Stimulated activated CD8-positive, alpha-beta memory T cell treated with anti-CD3 and anti-CD28 coated beads, Interleukin-12 subunit alpha, Interleukin-12 subunit beta, amount 100 ng/mL, for 1 hour (primary cell): Measurements from ENCODE around the gene CACNA1E.

Experiments used
- DNase-seq: peaks from one replicate; pipeline ENCODE4 v3.0.0-alpha.2; 2020; ENCODE audit warnings: low read depth

Gene CACNA1E

DNA sequence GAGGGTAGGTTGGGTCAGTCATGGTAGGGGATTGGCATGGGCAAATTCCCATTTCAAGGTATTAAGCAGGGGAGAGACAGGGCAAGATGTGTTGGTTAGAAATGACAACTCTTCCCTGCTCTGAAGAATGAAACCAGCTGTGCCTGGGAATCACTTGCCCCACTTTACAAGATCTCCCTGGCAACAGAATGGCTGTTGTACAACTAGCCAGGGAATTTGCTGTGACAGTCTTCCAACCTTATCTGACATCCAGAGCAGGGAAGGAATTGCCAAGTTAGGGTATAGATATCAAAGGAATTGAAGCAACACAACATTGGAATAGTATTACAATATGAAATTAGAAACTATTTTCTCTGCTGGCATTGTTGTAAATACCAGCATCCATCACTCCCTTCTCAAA, 154.7 kb downstream of the CACNA1E start:
- DNase-seq = no peak

DNA sequence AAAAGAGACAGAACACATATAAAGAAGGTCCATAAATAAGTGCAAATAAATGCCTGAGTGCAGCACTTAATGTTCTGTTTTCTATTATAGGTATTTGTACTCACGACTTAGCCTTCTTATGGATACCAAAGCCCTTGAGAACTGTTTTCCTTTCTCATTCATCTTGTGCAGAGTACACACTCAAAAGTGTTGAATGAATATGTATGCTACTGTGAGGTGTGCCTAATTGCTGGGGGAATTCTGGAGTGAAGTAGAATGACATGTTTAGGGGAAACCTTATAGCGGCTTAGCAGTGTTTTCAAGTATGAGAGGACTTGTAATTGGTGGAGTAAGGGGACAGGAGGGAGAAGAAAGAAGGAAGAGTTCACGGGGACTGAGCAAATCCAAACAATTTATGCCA, 157.6 kb downstream of the CACNA1E start:
- no peak for DNase-seq

DNA sequence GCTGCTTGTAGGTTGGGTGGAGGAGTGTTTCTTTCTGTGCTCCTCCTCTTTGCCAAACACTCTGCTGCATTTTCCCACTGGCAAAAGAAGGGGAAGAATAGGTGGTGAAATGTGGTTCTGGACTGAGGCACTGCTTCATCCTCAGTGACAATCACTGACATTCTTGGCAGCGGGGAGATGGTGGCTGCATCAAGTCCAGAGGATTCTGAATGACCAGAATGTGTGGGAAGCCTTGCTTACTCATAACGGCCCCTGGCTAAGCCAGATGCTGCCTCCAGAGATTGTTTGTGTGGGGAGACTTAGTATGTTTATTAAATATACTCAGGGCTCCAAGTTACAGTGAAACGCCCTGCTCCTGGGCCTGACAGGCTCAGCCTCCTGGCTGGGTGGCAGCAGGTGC, 160.3 kb downstream of the CACNA1E start:
- no peak for DNase-seq

DNA sequence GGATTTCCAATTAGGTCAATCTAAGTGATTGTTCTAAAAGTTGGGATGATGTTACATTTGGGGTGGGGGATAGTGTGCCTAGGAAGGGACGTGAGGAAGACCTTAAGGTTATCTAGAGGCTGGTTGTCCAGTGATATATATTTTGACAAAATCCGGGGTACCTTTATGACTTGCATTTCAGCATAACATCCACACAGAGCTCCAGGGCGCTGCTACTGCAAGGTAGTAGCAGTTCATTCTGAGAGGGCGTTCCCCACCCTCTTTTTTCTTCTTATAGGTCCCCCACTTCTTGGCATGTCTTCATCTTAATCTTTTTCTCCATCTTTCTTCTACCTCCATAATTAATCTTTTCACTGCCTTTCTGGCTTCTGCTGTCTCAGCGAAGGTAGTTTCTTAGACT, 161.9 kb downstream of the CACNA1E start:
- DNase-seq = no peak

DNA sequence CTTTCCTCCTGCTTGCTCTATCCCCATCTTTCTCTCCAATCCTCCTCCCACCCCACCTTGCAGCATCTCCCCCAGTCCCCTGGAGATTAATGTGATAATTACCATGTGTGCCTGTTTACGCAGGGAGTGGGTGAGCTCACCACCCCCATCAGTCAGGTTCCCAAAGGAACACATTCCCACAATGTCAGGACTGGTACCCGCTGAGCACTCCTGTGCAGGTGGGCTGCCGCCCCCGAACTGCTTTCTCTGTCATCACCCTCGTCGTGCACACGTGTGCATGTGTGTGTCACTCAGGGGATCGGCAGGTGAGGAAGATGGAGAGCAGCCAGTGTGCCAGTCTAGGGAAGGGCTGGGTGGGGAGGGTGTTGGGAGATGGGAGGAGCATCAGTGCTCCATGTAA, 163.4 kb downstream of the CACNA1E start:
- no peak for DNase-seq

DNA sequence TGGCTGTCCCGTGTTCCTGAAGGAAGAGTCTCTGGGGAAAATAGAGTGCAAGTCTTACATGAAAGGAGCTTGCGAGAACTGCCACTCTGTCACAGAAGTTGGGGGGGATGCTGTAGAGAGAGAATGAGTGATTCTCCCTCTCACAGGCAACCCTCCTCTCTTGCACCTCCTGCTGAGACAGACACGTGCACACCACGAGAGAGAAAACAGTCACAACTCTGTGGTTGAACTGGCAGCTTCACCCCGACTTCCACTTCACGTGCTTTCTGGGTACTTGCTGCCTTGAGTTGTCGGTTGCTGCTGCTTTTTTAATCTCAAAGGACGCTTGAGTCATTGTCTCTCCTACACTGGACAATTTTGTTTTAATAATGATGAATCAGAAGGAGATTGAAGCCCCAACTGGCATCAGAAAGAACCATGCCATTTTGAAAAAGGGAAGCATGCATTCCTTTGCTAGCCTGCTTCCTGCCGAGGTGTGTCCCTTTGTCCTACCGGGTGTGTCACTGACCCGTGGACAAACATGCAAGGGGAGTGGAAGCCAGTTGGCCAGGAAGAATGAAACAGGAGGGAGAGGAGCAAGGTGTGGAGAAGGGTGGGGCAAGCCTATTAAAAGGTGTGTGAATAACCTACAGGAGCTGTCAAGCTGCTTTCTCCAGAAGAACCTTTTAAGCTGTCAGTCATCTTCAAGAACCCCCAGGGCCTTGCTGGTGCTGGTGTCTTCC, 164.2 kb downstream of the CACNA1E start:
- no peak for DNase-seq

DNA sequence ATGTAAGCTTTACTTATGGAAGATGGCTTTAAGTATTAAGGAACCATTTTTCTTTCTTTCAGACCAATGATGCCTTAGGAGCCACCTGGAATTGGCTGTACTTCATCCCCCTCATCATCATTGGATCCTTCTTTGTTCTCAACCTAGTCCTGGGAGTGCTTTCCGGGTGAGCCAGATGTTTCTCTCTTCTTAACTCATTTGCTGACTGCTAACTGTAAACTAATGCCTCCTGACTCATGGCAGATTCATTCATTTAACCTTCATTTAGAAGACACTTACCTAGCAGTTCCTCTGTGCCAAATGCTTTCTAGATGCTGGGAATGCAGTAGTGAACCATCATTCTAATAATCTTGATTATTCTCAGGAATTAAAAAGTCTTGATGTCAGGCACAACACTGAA, 168.0 kb downstream of the CACNA1E start:
- DNase-seq = no peak

DNA sequence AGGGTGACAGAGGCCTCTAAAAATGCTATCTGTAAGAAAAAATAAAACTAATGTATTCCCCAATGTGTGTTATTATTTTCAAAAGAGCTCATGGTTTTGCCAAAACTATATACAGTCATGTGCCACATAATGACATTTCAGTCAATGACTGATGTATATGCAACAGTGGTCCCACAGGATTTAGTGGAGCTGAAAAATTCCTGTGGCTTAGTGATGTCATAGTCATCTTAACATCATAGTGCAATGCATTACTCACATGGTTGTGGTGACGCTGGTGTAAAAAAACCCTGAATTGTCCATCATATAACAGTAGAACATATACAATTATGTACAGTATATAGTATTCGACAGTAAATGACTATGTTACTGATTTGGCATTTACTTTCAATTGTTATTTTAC, 172.4 kb downstream of the CACNA1E start:
- DNase-seq = no peak

DNA sequence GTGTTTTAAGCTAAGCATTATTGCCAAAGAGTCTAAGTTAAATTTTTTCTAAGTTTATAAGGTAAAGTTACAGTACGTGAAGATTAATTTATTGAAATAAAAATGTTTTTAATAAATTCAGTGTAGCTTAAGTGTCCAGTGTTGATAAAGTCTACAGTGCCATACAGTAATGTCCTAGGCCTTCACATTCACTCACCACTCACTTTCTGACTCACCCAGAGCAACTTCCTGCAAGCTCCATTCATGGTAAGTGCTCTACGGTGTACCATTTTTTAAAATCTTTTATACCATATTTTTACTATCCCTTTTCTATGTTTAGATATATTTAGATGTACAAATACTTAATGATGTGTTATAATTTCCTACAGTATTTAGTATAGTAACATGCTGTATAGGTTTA, 173.2 kb downstream of the CACNA1E start:
- no peak for DNase-seq

DNA sequence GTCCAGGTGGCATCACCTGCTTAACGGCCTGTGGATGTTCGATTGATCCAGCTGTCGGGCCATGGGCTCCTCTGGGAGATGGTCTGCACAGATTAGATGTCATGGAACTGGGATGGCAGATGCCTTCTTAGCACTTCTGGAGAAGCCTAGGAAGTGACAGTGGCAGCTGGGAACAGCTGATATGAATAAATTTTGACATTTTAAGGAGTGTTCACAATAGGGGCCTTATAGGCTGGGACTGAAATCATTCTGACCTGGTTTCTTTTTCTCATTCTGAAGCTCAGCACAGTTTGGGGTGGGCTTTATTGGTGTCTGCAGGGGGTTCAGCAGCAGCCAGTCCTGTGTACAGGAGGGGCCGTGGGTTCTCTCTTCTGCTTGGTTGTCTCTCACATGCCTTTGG, 175.3 kb downstream of the CACNA1E start:
- DNase-seq = no peak

DNA sequence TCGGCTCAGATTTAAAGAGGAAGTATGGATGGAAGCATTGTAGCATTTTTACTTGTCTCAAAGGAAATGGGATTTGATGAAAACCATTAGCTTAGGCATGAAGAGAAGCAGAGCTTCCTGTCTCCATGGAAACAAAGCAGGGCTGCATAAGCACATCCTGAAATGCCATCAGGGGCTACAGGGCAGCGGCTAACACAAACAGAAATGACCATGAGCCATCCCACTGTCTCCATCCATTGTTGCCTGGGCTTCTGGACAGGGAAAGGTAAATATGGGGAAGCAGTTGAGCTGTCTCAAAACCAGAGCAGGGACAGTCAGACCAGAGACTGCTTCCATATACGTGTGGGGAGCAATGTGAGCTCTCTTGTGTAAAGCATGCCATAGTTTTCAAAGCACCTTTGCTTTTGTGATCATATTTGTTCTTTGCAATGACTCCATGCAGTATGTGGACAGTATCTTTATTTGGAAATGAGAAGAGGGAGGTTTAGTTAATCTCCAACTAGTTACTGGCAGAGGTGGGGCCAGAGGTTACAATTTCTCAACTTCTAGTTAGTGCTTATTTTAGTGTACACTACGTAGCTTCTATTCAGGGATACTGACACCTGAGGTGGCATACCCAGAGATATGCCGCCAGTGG, 176.1 kb downstream of the CACNA1E start:
- no peak for DNase-seq

DNA sequence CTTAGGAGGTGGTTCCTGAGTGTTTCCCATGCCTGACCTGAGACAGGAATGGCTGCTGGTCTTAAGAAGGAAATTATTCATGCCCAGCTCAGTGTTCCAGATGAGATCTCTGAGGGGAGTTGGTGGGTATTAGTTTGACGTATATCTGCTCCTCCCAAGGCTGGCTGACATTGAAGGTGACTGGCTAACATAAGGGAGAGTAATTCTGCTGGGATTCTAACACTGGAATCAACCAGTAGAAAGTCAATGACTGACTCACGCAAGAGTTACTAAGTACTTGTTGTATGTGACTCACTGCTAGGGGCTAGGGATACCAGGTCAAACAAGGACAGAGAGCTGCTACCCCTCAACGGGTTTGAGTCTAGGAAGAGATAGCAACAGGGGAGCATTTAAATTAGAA, 177.3 kb downstream of the CACNA1E start:
- no peak for DNase-seq

DNA sequence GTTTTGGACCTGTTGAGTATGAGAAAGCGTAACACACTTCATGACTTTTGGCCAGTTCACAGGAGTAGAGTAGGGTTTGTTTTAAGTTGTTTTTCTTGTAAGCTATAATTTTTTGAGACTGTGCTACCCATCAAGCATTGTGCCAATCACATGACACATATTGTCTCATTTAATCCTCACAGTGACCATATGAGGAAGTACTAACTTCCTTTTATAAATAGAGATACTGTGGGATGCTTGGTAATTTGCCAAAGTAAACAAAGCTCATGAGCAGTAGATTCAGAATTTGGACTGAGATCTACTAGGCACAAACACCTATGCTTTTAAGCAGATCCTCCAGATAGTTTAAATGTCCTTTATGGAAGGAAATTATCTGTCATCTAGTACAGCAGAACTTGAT, 178.3 kb downstream of the CACNA1E start:
- DNase-seq = no peak

DNA sequence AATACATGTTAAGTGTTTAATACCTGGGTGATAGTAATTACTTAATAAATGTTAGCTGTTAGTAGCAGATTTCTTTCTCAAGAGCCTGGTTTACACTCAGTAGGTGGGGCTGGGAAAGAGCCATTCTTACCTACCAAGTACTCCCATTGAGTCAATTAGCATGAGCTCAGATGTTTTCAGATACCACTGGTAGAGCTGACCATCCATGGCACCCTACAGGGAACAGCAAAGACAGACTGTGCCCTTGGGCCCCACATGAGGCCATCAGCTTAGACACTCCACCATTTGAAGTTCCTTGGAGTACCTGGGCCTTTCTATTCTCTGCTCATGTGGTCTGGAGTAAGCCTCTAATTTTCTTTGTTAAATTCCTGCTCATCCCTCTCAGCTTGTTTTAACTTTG, 179.3 kb downstream of the CACNA1E start:
- no peak for DNase-seq

DNA sequence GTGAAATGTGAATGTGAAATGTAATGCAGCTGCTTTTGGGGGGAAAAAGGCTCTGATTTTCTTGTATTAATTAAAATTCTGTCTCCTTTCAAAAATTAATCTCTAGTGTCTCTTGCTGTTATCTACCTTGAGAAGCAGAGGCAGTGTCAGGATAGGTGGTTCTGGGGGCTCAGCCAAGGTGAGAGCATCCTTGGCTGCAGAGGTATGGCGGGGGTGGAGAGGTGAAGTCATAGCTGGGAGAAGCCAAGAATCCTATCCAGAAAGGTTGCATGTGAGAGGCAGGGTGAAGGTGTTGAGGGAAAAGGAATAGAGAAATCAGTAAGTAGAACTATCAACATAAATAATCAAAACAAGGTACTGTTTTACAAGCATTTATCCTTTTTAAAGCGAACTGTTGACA, 181.2 kb downstream of the CACNA1E start:
- DNase-seq = no peak

DNA sequence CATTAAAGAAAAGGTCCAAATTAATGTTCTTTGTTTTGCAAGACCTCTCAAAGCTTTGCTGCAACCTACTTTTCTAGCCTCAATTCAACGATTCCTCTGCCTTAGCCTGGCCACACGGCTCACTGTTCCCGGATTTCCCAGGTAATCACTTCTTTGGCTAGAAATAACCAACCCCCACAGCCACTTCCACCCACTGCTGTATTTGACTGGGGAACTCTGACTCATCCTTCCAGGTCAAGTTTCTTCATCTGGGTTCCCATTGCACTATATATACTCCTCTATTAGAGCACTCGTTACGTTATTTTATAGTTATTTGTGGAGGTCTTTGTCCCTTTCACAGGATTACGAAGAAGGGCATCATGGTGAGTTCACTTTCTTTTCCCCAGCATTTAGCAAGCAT, 185.9 kb downstream of the CACNA1E start:
- DNase-seq = no peak

DNA sequence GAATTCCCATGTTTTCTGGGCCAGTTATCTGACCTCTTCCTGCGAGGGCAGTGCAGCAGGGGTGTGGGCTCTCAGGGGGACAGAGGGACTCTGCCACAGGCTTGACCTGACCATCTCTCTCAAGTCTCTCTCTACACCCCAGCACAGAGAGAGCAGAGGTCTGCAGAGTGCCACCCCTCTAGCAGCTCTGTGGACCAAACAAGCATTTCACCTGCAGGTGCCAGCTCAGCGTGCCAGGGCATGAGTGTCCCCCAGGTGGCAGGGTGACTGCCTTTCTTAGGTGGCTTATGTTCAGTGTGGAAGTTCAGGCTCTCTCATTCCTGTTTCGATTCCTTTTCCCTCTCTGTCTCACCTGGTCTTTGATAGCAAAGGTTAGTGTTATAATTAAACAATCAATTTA, 191.3 kb downstream of the CACNA1E start:
- no peak for DNase-seq

DNA sequence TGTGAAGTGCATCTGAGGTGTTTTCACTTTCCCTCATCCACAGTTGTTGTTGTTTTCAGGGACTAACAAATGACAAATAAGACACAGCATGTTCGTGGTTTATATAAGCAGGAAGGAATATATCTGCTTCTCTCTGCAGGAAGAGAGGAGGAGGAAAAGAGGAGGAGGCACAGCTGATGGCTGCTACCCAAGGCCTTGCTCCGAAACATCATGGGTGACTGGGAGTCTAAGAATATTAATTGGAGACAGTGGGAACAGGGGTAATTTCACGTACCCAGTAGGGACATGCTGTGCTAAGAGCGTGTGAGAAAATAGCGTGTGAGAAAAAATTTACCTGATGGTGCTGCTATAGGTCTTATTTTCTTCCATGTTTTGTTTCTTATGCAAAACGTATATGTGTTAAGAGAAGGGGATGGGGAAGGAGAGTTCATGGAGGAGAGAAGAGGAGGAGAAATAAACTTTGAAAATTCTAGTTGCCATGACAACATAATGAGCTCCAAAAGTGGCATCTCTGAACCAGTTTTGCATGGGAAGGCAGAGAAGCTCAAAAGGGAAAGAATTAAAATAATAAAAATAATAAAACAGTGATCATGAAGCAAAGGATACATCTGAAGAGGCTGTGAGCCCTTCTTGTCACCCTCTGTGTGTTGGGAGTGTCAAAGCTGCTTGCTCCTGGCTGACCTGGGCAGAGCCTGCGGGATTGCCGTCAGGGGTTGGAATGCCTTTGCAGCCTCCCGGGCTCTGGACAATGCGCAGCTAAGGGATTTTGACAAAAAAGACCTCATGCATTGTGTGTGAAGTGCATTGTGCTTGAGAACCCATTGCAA, 192.0 kb downstream of the CACNA1E start:
- DNase-seq = no peak

DNA sequence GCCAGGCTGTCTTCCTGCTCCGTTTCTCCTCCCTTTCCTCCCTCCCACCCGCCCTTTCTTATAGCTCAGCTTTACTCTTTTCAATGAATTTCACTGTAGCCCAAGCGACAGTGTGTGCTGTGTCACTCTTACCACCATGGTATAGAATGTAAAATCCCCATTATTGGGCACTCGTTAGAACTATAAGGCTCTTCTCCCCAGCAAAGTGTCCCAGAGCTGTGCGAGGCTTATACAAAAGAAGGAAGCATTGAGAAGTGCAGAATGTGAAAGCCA, 192.5 kb downstream of the CACNA1E start:
- no peak for DNase-seq

DNA sequence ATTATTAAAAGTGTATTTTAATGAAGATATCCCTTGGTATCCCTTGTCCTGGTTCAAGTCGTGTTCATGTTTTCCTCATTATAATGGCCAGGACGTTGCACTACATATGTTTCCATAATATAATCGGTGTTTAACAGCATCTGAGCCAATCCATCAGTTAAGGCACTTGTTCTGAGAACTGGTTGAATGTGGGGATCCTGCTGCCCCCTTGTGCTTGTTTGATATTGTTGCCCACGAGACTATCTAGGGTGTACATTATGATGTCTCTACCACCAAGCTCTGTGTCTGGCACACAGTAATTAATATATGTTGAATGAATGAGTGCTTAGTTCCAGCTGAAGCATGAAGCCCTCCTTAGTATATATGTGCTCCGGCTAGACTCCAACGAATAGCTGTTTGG, 193.0 kb downstream of the CACNA1E start:
- DNase-seq = no peak

DNA sequence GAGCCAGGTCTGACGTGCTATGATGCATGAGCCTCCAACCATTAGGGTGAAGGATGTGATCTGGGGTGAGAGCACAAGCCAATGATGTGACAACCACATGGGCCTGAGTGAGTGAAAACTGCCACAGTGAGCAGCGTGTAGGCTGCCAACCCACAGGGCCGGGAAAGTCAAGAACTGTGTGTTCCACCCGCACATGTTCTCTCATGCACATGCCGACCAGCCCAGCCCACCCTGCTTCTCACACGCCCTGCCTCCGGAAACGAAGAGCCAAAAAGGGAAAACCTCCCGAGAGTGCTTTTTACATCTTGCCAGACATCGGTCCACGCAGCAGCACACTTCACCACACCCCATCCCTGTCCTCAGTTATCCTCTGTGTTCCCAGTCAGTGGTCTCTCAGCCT, 197.0 kb downstream of the CACNA1E start:
- no peak for DNase-seq

DNA sequence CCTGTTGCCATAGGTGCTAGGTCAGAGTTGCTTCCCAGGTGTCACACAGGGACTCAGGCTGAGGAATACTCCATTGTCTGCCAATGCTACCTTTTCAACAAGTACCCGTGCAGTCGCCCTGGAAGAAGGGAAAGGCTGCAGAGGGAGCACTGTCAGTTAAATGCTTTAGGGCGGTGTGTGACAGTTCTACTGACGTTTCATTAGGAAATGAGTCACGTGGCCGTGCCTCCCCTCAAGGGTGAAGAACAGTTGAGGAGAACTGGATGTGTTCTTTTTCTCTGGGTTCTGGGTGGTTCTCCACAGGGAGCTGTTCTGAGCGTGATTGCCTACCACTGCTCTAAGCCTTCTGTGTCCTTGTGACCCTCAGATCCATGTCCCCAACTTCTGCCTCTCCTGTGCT, 197.6 kb downstream of the CACNA1E start:
- DNase-seq = no peak

DNA sequence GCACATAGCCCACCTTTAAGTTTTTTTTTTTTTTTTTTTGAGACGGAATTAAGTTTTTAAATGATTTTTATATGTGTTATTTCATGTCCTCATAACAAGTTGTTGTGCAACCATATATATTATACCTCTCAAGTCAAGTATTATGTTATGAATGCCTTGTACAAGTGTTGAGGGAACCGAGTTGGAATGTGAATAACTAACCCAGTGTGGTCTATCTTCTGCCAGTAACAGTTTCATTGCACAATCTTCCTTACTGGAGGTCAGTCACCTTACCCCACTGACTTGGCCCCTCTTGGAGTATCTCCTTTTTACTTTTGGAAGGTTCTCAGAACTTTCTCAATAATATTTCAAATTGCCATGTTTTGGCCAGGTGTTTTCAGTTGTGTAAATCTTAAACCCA, 201.9 kb downstream of the CACNA1E start:
- DNase-seq = no peak

DNA sequence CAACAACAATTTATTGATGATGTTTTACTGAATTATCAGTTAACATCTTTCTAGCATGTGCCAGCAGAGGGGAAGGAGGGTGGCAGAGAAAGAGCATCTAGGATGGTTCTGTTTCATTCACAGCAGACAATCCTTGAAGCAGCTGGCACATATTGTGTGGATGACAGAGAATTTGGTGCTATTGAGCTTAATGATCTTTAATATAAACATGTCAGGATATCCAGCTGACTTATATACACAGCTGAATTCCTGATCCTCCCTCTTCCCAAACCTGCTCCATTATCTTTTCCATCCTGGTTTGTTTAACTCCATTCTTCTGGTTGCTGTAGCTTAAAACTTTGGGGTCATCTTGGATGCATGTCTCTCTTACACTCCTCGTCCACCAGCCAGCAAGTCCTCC, 218.6 kb downstream of the CACNA1E start:
- DNase-seq = no peak
